ENCODE results near the gene NPM3. TPM values are rescaled to one million over a fixed set of nuclear protein-coding genes. Genes with fewer than 3 reads are reported as not detected.

Gene NPM3, protein sequence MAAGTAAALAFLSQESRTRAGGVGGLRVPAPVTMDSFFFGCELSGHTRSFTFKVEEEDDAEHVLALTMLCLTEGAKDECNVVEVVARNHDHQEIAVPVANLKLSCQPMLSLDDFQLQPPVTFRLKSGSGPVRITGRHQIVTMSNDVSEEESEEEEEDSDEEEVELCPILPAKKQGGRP
- total RNA-seq: 55.2 and 236 TPM in 2 replicates

GRCh38 chr10:101782811-101783735 lies at the start of gene NPM3:
NPM3 (minus strand) TSS chr10:101783446; CDS start chr10:101783390, 56 bp downstream.
- DNase-seq (ENCODE audit: low read depth): peak; percentile 54

DNA sequence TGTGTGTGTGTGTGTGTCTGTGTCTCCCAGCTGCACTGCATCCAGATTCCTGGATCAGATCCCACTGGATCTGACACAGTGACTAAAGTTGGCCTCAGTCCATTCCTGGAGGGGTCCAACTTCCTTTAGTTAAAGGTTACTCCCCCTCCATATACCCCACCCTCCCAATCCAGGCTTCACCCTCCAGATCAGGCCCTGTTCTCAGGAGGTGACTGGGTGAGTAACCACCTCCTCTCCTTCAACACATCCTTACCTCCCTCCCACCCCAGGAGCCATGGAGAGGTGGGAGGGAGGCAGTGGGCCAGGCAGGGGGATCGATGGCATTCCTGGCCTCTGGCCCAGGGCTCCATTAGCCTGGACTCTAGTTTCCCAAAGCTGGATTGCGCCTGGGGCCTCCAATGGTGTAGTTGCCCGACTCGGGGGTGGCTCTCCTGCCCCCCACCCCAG lies 49.1 kb upstream of the NPM3 start:
- DNase-seq (ENCODE audit: low read depth): no peak

DNA sequence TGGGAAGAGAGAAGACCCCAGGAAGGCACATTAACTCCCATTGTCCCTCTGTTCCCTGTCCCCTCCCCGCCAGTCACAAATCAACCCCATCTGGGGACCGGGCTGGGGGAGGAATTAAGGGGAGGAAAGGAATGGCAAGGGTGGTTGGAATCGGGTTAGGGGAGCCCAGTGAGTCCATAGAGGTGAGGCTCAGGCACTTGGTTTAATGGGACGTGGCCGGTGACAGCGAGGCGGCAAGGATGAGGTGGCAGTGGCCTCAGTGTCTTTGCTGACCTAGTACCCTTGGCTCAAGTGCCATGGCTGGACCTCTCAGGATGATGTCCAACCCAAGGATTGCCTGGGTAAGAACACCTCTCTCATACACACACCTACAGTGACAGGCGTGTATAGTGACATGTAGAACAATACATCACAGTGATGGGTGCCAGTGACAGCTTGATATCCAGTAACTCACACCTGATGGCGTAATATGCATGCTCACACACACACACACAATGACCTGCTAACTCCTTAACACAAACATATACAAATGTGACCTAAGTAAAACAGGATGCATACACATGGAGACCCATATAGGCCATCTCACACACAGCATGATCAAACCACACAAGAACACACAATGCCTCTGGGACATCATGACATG lies 48.0 kb upstream of the NPM3 start:
- no peak for DNase-seq (ENCODE audit: low read depth)

DNA sequence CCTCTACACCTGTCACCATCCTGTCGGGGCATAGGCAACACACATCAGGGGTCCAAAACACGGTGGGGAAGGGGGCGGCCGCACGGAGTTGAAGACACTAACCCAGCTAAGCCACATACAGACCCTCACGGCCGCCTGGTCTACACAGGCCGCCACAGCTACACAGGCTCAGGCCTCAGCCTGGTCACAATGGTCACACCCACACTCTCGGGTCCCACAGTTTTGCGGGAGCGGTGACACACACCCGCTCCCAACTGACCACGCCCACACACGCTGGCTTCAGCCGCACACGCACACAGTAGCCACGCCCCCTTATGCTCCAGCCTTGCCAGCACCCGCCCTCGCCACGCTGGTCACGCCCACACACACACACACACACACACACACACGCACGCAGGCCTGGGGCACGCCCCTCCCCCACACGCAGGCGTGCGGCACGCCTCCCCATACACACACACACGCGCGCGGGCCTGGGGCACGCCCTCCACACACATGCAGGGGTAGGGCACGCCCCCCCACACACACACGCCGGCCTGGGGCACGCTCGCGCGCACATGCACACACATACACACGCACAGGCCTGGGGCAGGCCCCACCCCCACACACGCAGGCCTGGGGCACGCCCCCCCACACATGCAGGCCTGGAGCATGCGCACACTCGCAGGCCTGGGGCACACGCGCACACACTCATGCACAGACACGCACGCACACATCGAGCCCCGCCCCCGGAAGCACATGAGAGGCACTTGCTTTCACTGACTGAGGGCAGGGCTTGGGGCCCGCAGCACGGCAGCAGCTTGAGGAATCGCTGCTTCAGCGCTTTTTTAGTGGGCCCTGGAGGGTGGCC lies 47.3 kb upstream of the NPM3 start:
- DNase-seq (ENCODE audit: low read depth): peak; percentile 72

DNA sequence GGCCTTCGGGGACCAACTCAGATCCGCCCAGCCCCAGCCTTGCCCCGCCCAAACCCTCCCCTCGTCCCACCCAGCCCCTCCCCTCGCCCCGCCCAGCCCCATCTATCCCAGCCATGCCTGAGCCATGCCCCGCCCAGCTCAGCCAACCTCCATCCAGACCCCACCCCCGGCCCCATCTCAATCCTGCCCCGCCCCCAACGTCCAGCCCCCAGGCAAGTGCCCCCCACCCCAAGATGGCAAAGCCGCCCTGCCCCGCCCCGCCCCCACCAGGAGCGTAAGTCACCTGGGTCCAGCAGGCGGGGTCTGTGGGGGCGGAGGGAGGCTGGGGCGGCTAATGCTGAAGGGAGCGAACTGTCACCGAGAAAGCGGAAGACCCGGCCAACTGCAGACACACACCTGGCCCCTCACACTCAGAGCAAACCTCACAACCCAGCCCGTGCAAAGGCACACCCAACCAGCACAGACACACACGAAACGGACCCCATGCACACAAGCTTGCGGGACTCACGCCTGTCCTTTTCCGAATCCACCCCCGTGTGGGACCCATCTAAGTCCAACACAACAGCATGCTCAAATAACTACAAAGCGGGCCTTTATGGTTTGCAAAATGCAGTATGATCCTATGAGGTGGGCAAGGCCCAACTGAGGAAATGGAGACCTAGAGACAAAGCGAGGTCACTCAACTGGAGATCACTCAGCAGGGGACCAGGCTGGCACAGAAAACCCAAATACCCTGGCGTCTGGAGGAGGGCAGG lies 46.5 kb upstream of the NPM3 start:
- no peak for DNase-seq (ENCODE audit: low read depth)

- no peak for DNase-seq (ENCODE audit: low read depth)
Observed at GRCh38 chr10:101828766-101829551, 45.7 kb upstream of the NPM3 start.

- no peak for DNase-seq (ENCODE audit: low read depth)
Observed at GRCh38 chr10:101827919-101828600, 44.8 kb upstream of the NPM3 start.

DNA sequence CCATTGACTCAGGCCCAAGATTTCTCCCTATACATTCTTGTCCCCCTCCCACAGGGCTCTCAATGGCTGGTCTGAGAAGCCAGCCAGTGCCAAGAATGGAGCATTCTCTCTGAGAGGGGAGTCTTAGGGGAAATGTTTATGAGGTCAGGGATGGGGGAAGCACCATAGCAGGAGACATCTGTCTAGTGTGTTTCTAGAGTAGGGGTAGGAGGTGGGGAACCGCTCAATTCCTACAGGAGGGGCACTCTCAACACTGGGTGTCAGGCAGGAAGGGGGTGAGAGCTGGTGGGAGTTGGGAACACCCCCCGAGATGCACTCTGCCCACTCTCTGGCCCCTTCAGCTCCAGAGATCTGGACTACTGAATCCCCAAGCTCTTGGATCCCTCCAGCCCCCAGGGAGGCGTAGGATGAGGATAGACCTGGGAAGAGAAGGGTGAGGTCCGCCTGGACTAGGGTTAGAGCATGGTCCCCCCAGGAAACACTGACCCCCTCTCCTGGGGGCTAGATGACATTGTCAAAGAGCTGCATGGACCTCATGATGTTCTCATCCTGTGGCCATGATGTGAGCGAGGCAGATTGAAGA lies 43.7 kb upstream of the NPM3 start:
- DNase-seq (ENCODE audit: low read depth): no peak

DNA sequence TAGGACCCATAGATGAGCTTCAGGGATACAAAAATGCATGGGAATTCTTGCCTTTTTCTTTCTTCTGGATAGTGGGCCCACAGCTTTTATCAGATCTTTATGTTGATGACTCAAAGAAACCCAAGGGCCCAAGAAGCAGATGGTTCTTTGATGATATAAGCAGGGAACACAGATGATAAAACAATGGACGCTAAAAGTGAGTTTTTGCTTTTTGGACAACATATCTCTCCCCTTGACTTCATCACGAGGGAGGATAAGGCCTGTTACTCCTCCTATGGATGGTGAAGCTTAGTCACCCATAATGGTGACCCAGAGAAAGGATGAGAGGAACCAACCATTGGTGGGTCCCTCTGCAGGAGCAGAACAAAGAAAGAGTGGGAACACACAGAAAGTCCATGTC lies 41.5 kb upstream of the NPM3 start:
- DNase-seq (ENCODE audit: low read depth): no peak

GRCh38 chr10:101818872-101819633 lies 35.8 kb upstream of the NPM3 start:
- DNase-seq (ENCODE audit: low read depth): peak; percentile 42

DNA sequence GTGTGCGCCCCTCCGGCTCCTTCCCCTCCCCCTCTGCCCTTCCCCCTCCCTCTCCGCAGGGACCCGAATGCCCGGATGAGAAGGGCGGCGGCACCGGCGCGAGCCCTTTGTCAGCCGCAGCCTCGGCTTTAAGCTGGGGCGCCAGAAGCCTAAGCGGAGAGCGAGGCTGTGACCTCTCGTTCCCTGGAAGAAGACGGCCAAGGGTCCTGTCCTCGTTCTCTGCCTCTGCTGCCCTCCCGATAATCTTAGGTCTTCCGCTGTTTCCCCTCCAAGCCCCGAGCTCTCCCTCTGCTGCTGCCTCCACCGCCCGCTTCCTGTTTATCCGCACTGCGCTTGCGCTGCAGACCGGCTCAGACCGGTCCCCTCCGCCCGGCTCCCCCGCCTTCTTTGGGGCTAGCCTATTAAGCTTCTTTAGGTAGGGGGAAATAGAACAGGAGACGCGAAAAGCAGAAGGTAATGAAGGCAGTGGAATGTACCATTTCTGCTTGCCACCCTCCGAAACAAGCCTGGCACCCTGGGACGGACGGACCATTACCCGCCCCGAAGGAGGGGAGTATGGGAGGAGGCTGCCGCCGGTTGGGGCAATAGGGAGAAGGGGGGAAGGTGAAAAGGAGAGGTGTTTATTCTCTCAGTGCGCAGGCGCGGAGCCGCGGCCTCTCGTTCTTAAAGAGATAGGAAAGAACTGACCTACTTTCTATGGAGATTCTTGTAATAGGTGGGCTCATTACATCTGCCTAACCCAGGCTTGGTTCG lies 35.0 kb upstream of the NPM3 start, which contains the start of gene OGA:
TSS of gene OGA (minus strand) at position 326 of the 753 bp plus-strand sequence. CDS start 422 bp downstream, outside the sequence.
- DNase-seq (ENCODE audit: low read depth): peak; percentile 100

DNA sequence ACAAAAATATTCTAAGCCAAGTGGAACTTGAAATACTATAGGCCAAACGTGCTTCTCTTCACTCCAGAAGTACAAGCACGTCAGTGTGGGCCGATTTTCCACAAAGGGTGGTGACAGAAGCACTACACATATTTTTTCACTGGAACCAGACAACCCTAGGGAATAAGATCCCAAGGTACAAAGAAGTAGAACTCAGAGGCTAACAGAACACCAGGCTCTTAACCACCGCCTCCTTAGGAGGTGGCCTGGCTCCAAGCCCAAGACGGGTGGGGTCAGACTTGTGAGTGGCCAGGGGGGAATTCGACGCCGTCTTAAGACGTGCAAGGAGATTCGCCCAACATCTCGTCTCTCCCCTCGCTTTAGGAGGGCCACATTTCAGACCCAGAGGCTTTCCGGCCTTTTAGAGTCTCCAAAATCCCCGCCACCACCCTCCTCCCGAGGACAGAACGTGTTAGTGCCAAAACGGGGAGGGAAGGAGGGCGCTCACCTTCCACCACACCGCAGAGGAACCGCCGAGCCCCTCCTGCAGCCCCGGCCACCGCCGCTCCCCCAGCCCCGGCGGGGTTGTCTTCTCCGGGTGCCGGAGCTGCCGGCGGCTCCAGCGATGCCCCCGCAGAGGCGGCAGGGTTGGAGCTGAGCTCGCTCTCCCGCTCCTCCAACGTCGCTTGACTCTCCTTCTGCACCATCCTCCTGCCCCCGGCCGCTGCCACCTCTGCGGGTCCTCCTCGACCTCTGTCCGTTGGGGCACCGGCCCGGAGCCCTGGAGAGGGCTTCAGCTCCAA lies 34.3 kb upstream of the NPM3 start:
- peak; percentile 90 for DNase-seq (ENCODE audit: low read depth)

DNA sequence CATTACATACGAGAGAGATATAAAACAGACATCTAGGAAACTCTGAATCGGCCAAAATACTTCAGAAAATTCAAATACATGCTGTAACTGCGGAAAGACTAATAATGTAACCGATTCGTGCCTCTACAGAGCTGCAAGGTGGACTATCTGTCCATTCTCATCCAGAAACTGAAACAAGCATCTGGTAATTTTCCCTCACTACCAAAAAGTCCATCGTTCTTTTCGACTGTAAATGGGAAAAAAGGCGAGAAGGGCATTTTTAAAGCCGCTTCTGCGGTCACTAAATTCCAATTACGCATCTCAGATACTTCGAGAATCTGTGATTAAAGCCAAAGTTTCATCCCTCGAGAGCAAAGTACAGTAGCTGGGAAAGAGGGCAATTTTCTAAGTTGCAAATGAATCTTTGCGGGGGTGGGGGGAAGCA lies 33.7 kb upstream of the NPM3 start:
- no peak for DNase-seq (ENCODE audit: low read depth)

DNA sequence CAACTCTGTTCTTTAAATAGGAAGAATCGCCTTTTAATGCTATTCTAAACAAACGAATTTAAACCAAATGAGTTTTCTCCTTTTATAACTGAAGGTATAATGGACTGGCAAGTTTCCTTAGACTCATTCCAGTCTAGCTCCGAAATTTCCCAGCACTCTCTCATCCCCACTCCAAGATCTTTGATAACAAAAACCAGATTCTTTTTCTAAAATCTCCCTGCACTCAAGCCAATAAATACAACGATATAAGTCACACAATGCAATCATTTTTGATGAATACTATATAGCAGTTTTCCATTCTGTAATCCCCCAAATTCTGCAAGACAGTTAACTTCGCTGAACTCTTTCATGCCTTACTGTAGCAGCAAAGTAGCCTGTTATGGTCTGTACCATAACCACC lies 33.1 kb upstream of the NPM3 start:
- DNase-seq (ENCODE audit: low read depth): no peak

GRCh38 chr10:101814466-101815071 lies 31.3 kb upstream of the NPM3 start:
- no peak for DNase-seq (ENCODE audit: low read depth)

GRCh38 chr10:101812606-101813005 lies 29.4 kb upstream of the NPM3 start:
- no peak for DNase-seq (ENCODE audit: low read depth)

All from renal cortical epithelial cell (primary cell).